ENCODE results near the gene ATP8A2. TPM values are rescaled to one million over a fixed set of nuclear protein-coding genes. Genes with fewer than 3 reads are reported as not detected.

ATP8A2 gene
- total and polyA plus RNA-seq, 2 of the 8 experiments (the other 6 are each of a cell fraction or from before 2014, with no cell fraction given), result 2.4 to 8.3 TPM

DNA sequence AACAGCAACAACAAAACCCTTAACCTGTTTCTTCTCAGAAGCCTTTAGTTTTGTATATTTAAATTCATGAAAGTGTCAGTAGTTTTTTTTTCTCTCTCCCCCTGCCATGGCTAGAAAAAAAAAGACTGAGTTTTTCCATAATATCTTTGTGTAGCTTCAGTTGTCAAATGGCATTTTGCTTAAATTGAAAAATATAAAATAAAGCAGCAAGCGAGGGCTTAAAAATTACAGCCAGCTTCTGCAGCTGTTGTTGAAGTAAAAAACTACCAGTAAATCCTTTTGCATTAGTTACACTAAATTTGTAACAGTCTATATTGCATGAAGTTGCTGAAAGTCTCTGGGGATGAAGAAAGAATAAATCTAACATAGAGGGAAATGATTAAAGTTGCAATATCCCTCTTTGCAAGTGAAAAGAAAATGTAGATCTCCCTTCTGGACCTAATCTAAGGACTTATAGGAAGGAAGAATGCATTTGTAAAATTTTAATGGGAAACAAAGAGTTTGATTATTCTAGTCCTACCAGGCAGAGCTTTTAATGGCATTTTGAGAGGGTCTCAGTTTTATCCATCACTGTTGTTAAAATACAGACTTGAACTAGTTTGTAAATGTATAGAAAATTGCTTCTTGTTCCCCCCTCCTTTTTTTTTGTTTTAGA is 215.7 kb downstream of the ATP8A2 start (continued):
- TF ChIP-seq POU5F1 (IDR thresholded peaks at IDR 0.05; ENCODE audit: low read depth, low read length) (no peak), SIN3A (conservative IDR thresholded peaks at IDR 0.05 in 1 of 2, IDR thresholded peaks at IDR 0.05 in 1 of 2; ENCODE audit: low read depth in 1 of 2, low read length in 2 of 2) (no peak), YY1 (IDR thresholded peaks at IDR 0.05; ENCODE audit: low read depth, low read length) (no peak)

All from H1 (cell line).